ENCODE measurements around the gene GATA5. TPM values are rescaled to one million over a fixed set of nuclear protein-coding genes. Genes with fewer than 3 reads are reported as not detected.

Gene GATA5
- total RNA-seq, 2 experiments from 2014 or later, result not detected

DNA sequence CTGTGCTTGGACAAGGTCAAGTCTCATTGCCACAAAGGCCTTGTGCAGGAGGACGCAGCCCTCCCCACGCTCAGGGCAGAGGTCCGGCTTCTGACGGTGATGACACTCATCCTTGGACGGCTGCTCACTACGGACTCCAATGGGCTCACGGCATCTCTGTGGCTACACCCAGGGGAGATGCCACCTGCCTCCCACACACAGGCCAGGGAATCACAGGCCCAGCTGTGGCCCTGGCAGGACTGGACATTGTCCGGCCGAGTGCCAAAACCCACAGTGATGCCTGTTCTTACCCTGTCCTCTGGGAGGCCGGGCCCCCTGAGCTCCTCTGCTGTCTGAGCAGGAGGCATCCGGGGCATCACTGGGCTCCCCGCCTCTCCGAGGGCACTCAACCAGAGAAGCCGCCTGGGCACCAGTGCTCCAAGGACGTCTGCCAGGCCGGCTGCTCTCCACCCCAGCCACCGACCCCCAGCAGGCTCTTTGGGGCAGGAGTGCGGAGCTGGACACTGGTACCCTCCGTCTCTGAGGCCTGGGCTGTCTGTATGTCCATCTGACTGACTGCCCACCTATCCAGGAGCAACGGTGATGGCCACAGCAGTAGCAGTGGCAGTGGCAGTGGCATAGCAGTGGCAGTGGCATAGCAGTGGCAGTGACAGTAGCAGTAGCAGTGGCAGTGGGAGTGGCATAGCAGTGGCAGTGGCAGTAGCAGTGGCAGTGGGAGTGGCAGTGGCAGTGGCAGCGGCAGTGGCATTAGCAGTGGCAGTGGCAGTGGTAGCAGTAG lies 50.3 kb downstream of the GATA5 start:
- H3K36me3 Mint-ChIP-seq (ENCODE audit: low read depth), result no peaks in the 10 kb centered on the region
- intact Hi-C loops (cut with micrococcal nuclease), result no loop called here

GRCh38 chr20:62424249-62425107 lies 51.3 kb downstream of the GATA5 start:
- TF ChIP-seq CTCF (IDR thresholded peaks at IDR 0.05), result no peak
- H3K4me1 Mint-ChIP-seq (ENCODE audit: low read depth), result no peaks in the 10 kb centered on the region
- ChIA-PET POLR2A (no interaction called here), CTCF (no interaction called here)
- ATAC-seq (no peak), DNase-seq (no peak)
- no peak overlapping the region for H3K4me3 Mint-ChIP-seq
- no peaks in the 10 kb centered on the region for H3K36me3 Mint-ChIP-seq (ENCODE audit: low read depth)
- intact Hi-C loops (cut with micrococcal nuclease), result no loop called here
- H3K27ac Mint-ChIP-seq, result no peak overlapping the region
- no peaks in the 10 kb centered on the region for H3K27me3 Mint-ChIP-seq
- no peaks in the 10 kb centered on the region for H3K9me3 Mint-ChIP-seq

More for the DNA sequence above, 50.3 kb downstream of the GATA5 start:
- no peak for TF ChIP-seq CTCF (IDR thresholded peaks at IDR 0.05)
- Mint-ChIP-seq H3K27ac (no peak overlapping the region), H3K4me3 (no peak overlapping the region), H3K27me3 (no peaks in the 10 kb centered on the region), H3K9me3 (no peaks in the 10 kb centered on the region), H3K4me1 (ENCODE audit: low read depth) (no peaks in the 10 kb centered on the region)
- ATAC-seq (no peak), DNase-seq (no peak)
- ChIA-PET CTCF (no interaction called here), POLR2A (no interaction called here)

DNA sequence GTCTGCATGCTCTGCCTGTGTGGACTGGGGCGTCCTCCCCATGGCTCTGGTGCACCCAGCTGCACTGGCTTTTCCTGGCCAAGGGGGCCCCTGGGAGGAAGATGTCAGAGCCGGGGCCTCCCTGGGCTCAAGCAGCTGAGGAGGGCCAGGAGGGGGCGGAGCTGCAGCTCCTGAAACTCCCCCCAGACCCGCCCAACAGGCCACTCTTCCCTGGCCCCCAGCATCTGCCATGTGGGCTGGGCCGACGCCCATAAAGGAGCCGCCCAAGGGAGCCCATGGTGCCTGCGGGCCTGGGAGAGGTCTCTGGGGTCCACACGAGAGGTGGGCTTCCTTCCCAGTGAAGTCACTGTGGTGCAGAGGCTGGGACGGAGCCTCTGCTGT lies 52.5 kb downstream of the GATA5 start:
- Mint-ChIP-seq H3K4me1 (ENCODE audit: low read depth) (no peaks in the 10 kb centered on the region), H3K36me3 (ENCODE audit: low read depth) (no peaks in the 10 kb centered on the region), H3K27ac (no peak overlapping the region), H3K4me3 (no peak overlapping the region), H3K27me3 (no peaks in the 10 kb centered on the region), H3K9me3 (no peaks in the 10 kb centered on the region)
- intact Hi-C loops (cut with micrococcal nuclease), result no loop called here
- DNase-seq, result no peak
- no peak for ATAC-seq
- POLR2A ChIA-PET, result no interaction called here
- CTCF ChIA-PET, result no interaction called here
- TF ChIP-seq CTCF (IDR thresholded peaks at IDR 0.05), result no peak

- no peaks in the 10 kb centered on the region for H3K27me3 Mint-ChIP-seq
- no peaks in the 10 kb centered on the region for H3K36me3 Mint-ChIP-seq (ENCODE audit: low read depth)
- no peak overlapping the region for H3K27ac Mint-ChIP-seq
- ChIA-PET POLR2A (no interaction called here), CTCF (no interaction called here)
- DNase-seq (no peak), ATAC-seq (no peak)
- H3K9me3 Mint-ChIP-seq, result no peaks in the 10 kb centered on the region
- no peak for TF ChIP-seq CTCF (IDR thresholded peaks at IDR 0.05)
- intact Hi-C loops (cut with micrococcal nuclease), result no loop called here
- no peak overlapping the region for H3K4me3 Mint-ChIP-seq
- no peaks in the 10 kb centered on the region for H3K4me1 Mint-ChIP-seq (ENCODE audit: low read depth)
Observed at GRCh38 chr20:62422636-62423325, 53.0 kb downstream of the GATA5 start.

GRCh38 chr20:62421716-62421990 lies 54.1 kb downstream of the GATA5 start:
- Mint-ChIP-seq H3K36me3 (ENCODE audit: low read depth) (no peaks in the 10 kb centered on the region), H3K27me3 (no peaks in the 10 kb centered on the region), H3K4me1 (ENCODE audit: low read depth) (no peaks in the 10 kb centered on the region), H3K9me3 (no peaks in the 10 kb centered on the region), H3K27ac (no peak overlapping the region), H3K4me3 (no peak overlapping the region)
- no peak for ATAC-seq
- intact Hi-C loops (cut with micrococcal nuclease), result no loop called here
- ChIA-PET POLR2A (no interaction called here), CTCF (no interaction called here)
- TF ChIP-seq CTCF (IDR thresholded peaks at IDR 0.05), result no peak
- no peak for DNase-seq
